Spinal cord (tissue), 10 donors: ENCODE data around the gene CCDC51. TPM values are rescaled to one million over a fixed set of nuclear protein-coding genes. Genes with fewer than 3 reads are reported as not detected.

Source experiments
- DNase-seq, 6 donors: peaks; one replicate each; pipeline versions ENCODE4 v3.0.0 to v3.0.0-alpha.2; 2013 to 2015; ENCODE audit warnings: low spot score in 6 of 6, low read depth in 4 of 6
- H3K27ac ChIP-seq: one replicate; pipeline ENCODE4 v1.5.1; 2013; ENCODE audit warnings: low read depth, low read length, control low read depth
- H3K27me3 ChIP-seq: one replicate; pipeline ENCODE4 v1.6.1; 2013; ENCODE audit warnings: low read length; ENCODE audit not compliant: control insufficient read depth, insufficient read depth
- H3K36me3 ChIP-seq: one replicate; pipeline ENCODE4 v1.6.1; 2013; ENCODE audit warnings: low read length; ENCODE audit not compliant: control insufficient read depth, insufficient read depth
- H3K4me1 ChIP-seq: one replicate; pipeline ENCODE4 v1.6.1; 2013; ENCODE audit warnings: low read length; ENCODE audit not compliant: control insufficient read depth, insufficient read depth
- H3K4me3 ChIP-seq: one replicate; pipeline ENCODE4 v1.5.1; 2013; ENCODE audit warnings: low read depth, low read length, control low read depth
- H3K9me3 ChIP-seq: one replicate; pipeline ENCODE4 v1.6.1; 2013; ENCODE audit warnings: low read length; ENCODE audit not compliant: control insufficient read depth, insufficient read depth
- WGBS: methylation state at CpG from one replicate; pipeline ENCODE4 v1.1.5; 2013; ENCODE audit warnings: missing lambda C conversion rate; ENCODE audit not compliant: insufficient coverage; 5-methylcytosine and 5-hydroxymethylcytosine counted together
- polyA plus RNA-seq, 2 donors: library from polyadenylated mRNA; unstranded; fragments of 120-200 nt; gene quantifications; one replicate each; pipeline ENCODE4 v1.2.1, GENCODE V29; 2013; ENCODE audit not compliant: insufficient read length in 2 of 2
- total RNA-seq, 2 donors: library from RNA; depleted of rRNA in 1 of 2; stranded (reverse); fragments of 120-200 nt in 1 of 2; fragments of >200 nt in 1 of 2; gene quantifications; one replicate each; pipeline versions ENCODE4 v1.2.3 to v1.2.4, GENCODE V29; 2013 to 2014
- donor health status: healthy.

The CCDC51 gene
- total and polyA plus RNA-seq, 4 donors = 10.9 to 24.6 (median 19.0) TPM

- Histone ChIP-seq H3K4me3 (no peak overlapping the region), H3K36me3 (peaks cover 30% of the 10 kb centered on the region), H3K4me1 (peaks cover 24% of the 10 kb centered on the region), H3K9me3 (no peaks in the 10 kb centered on the region), H3K27ac (no peak overlapping the region), H3K27me3 (no peaks in the 10 kb centered on the region)
- DNase-seq = no peak
- WGBS = 0% methylated on average over 1 of the region's 1 CpG
Observed at GRCh38 chr3:48436477-48436787, 3.5 kb downstream of the CCDC51 start.

GRCh38 chr3:48435774-48436476, 4.0 kb downstream of the CCDC51 start:
- Histone ChIP-seq H3K9me3 (no peaks in the 10 kb centered on the region), H3K27me3 (no peaks in the 10 kb centered on the region), H3K27ac (no peak overlapping the region), H3K4me3 (no peak overlapping the region), H3K4me1 (peaks cover 19% of the 10 kb centered on the region), H3K36me3 (peaks cover 35% of the 10 kb centered on the region)
- DNase-seq = peak in 4 of 6 donors; percentile 81 to 96 (median 89)
- WGBS = 70% methylated on average over 5 of the region's 7 CpGs

- H3K27me3 ChIP-seq = no peaks in the 10 kb centered on the region
- peaks cover 20% of the 10 kb centered on the region for H3K4me1 ChIP-seq
- peaks cover 35% of the 10 kb centered on the region for H3K36me3 ChIP-seq
- WGBS = 100% methylated on average over 2 of the region's 4 CpGs
- DNase-seq = no peak
- no peak overlapping the region for H3K27ac ChIP-seq
- H3K4me3 ChIP-seq = no peak overlapping the region
- no peaks in the 10 kb centered on the region for H3K9me3 ChIP-seq
Observed at GRCh38 chr3:48435223-48435595, 4.7 kb downstream of the CCDC51 start.

GRCh38 chr3:48434591-48435222, 5.2 kb downstream of the CCDC51 start:
- H3K9me3 ChIP-seq = no peaks in the 10 kb centered on the region
- H3K36me3 ChIP-seq = peaks cover 35% of the 10 kb centered on the region
- peaks cover 23% of the 10 kb centered on the region for H3K4me1 ChIP-seq
- 90% methylated on average over 15 of the region's 15 CpGs for WGBS
- peak overlapping the region; percentile 29 for H3K27ac ChIP-seq
- DNase-seq = no peak
- no peak overlapping the region for H3K4me3 ChIP-seq
- no peaks in the 10 kb centered on the region for H3K27me3 ChIP-seq

DNA sequence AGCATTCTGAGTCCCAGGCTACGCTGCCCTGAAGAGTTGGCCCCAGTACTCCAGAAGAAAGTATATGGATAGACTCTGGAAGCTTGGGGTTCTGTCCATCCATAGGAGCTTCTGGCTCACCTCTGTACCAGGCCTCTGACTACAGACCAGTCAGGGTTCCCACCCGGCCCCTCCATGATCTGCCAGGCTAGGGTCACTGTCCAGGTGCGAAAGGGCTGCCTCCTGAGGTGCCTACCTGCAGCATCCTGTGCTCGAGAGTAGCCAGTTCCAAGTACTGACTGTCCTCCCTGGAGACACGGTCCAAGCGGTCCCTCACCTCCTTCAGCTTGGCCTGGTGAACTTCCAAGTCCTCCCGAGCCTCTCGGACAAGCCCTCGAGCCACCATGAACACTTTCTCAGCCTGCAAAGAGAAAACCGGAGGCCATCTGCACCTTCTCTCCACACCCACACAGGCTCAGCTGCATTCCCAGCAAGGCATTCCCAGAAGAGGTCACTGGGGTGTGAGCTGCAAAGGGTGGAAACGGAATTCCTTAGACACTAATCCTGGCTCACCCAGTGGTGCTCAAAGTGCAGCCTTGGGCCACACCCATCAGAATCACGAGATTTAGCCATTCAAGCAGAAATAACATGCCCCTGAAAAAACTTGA, 6.3 kb downstream of the CCDC51 start:
- peaks cover 35% of the 10 kb centered on the region for H3K36me3 ChIP-seq
- 92% methylated on average over 11 of the region's 12 CpGs for whole genome bisulfite sequencing
- H3K27me3 ChIP-seq = no peaks in the 10 kb centered on the region
- no peak overlapping the region for H3K4me3 ChIP-seq
- peaks cover 16% of the 10 kb centered on the region for H3K4me1 ChIP-seq
- no peaks in the 10 kb centered on the region for H3K9me3 ChIP-seq
- DNase-seq = peak in 1 of 6 donors; percentile 34
- peak overlapping the region; percentile 52 for H3K27ac ChIP-seq

GRCh38 chr3:48432411-48433371, 7.2 kb downstream of the CCDC51 start:
- H3K27ac ChIP-seq = no peak overlapping the region
- peak in 1 of 6 donors; percentile 7 for DNase-seq
- WGBS = 69% methylated on average over 13 of the region's 16 CpGs

DNA sequence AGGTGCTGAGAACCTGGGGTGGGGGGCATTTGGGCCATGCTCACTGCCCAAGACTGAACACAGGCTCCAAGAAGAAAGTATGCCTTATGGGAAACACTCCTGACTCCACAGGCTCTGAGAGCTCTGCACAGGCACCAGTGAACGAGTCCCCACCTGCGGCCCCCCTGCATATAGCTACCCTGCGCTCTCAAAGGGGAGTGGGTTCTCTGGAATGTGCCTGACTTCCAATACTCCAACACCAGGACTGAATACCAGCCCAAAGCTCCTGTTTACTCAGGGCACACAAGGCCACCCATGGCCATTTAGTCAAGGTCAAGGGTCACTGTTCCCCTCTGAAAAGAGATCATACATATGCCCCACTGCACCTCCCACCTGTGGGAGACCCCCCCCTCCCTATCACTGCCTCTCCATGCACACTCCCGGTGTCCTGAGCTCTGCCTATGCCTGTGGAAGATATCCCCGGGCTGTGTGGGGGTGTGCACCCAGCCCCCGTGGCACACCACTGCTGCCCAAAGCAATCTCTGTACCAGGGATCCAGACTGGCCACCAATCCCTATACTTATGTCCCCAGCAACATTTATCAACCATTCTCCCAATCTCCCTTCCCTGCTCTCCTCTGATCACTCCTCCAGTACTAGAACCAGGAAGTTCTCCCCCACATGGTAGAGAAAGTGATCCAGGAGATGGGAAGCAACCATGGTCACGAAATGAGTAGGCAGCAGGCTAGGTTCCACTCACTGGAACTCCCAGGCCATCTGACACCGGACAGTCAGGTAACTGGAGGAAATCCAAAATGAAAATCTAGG, 8.5 kb downstream of the CCDC51 start:
- Histone ChIP-seq H3K27ac (no peak overlapping the region), H3K36me3 (peaks cover 35% of the 10 kb centered on the region), H3K4me1 (peaks cover 36% of the 10 kb centered on the region), H3K27me3 (no peaks in the 10 kb centered on the region), H3K4me3 (no peak overlapping the region), H3K9me3 (no peaks in the 10 kb centered on the region)
- 100% methylated on average over 3 of the region's 8 CpGs for WGBS
- DNase-seq = no peak

More at GRCh38 chr3:48432411-48433371, 7.2 kb downstream of the CCDC51 start:
- Histone ChIP-seq H3K4me1 (peaks cover 25% of the 10 kb centered on the region), H3K27me3 (no peaks in the 10 kb centered on the region), H3K36me3 (peaks cover 35% of the 10 kb centered on the region), H3K4me3 (no peak overlapping the region), H3K9me3 (no peaks in the 10 kb centered on the region)

DNA sequence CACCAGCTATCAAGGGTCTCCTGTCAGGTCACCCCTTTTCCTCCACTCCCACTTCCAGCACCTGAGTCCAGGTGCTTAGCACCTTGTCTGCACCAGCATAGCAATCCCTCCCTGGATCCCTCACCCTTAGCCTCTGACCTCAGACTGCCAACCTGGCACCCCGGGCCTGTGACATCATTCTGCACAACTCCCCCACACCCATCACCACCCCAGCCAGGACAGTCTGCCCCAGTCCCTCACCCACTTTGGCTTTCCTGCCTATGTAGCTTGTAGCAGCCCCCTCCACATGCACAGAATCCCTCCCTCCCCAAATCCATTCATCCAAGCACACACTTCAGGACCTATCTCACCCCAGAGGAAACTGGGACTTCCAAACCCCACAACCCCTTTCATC, 9.2 kb downstream of the CCDC51 start:
- no peak overlapping the region for H3K4me3 ChIP-seq
- H3K27me3 ChIP-seq = no peaks in the 10 kb centered on the region
- DNase-seq = no peak
- 89% methylated on average over 1 of the region's 1 CpG for WGBS
- H3K27ac ChIP-seq = no peak overlapping the region
- peaks cover 35% of the 10 kb centered on the region for H3K36me3 ChIP-seq
- H3K9me3 ChIP-seq = no peaks in the 10 kb centered on the region
- H3K4me1 ChIP-seq = peaks cover 40% of the 10 kb centered on the region
